OCI-LY7 (cell line): ENCODE data around the gene DENND4A.

Experiments used
- EZH2phosphoT487 ChIP-seq: fragments of 200-600 bp; sonication (generic); IDR thresholded peaks from 2 replicates; pipeline ENCODE4 v1.6.1; 2018; ENCODE audit warnings: low read depth, borderline replicate concordance, mild to moderate bottlenecking, mixed run types, antibody characterized with exemption, low read length, moderate library complexity, mixed read lengths
- TF ChIP-seq, protein P1 (sequence below): fragments of 200-600 bp; sonication (generic); conservative IDR thresholded peaks from 2 replicates; pipeline ENCODE4 v1.5.1; 2014; ENCODE audit warnings: mild to moderate bottlenecking, antibody characterized with exemption, low read length, moderate library complexity, mixed read lengths

- TF ChIP-seq, protein P1, sequence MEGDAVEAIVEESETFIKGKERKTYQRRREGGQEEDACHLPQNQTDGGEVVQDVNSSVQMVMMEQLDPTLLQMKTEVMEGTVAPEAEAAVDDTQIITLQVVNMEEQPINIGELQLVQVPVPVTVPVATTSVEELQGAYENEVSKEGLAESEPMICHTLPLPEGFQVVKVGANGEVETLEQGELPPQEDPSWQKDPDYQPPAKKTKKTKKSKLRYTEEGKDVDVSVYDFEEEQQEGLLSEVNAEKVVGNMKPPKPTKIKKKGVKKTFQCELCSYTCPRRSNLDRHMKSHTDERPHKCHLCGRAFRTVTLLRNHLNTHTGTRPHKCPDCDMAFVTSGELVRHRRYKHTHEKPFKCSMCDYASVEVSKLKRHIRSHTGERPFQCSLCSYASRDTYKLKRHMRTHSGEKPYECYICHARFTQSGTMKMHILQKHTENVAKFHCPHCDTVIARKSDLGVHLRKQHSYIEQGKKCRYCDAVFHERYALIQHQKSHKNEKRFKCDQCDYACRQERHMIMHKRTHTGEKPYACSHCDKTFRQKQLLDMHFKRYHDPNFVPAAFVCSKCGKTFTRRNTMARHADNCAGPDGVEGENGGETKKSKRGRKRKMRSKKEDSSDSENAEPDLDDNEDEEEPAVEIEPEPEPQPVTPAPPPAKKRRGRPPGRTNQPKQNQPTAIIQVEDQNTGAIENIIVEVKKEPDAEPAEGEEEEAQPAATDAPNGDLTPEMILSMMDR: no peak
- TF ChIP-seq EZH2phosphoT487: no peak
These were observed 4.8 kb downstream of the DENND4A start for GRCh38 chr15:65787260-65787659.
